Measurements from ENCODE around the gene PANK2. TPM values are rescaled to one million over a fixed set of nuclear protein-coding genes. Genes with fewer than 3 reads are reported as not detected.

Gene PANK2
- 27.1 and 36.0 TPM in 2 replicates for total RNA-seq

GRCh38 chr20:3888622-3889488 lies at the start of gene PANK2:
Gene PANK2 (plus strand): TSS chr20:3889387.

GRCh38 chr20:3846740-3847428 lies 42.3 kb upstream of the PANK2 start, which contains the start of gene MAVS:
Gene MAVS (plus strand): TSS chr20:3846834. CDS start chr20:3854625, 7,791 bp downstream.

Other genes with a start within 250 kb of the PANK2 start
- gene GFRA4, start 226.0 kb upstream of the PANK2 start, total RNA-seq = not detected in 2 replicates
- gene ADAM33, start 207.4 kb upstream of the PANK2 start, total RNA-seq = 8.4 and 11.2 TPM in 2 replicates
- not detected in 2 replicates for gene SIGLEC1, start 176.8 kb upstream of the PANK2 start, total RNA-seq
- 0.72 and 1.1 TPM in 2 replicates for gene HSPA12B, start 156.7 kb upstream of the PANK2 start, total RNA-seq
- 29.4 and 33.7 TPM in 2 replicates for gene ADISSP, start 121.6 kb upstream of the PANK2 start, total RNA-seq
- gene SPEF1, start 107.9 kb upstream of the PANK2 start, total RNA-seq = 0.18 TPM in 1 of 2 replicates, not detected in the other
- gene CENPB, start 102.6 kb upstream of the PANK2 start, total RNA-seq = 78.6 and 85.0 TPM in 2 replicates
- gene CDC25B, start 93.1 kb upstream of the PANK2 start, total RNA-seq = 48.6 and 48.8 TPM in 2 replicates
- 19.9 and 22.4 TPM in 2 replicates for gene AP5S1, start 68.8 kb upstream of the PANK2 start, total RNA-seq
- gene MAVS, start 42.6 kb upstream of the PANK2 start, total RNA-seq = 24.0 and 24.3 TPM in 2 replicates
- gene RNF24, start 126.2 kb downstream of the PANK2 start, total RNA-seq = 34.3 and 37.2 TPM in 2 replicates